GM19035 (cell line): ENCODE results near the gene ZNF669.

Experiments used
- ATAC-seq: cut with Tn5 transposase; IDR thresholded peaks from one replicate; pipeline ENCODE4 v1.9.1; 2021; ENCODE audit not compliant: unreplicated experiment

The ZNF669 gene

DNA sequence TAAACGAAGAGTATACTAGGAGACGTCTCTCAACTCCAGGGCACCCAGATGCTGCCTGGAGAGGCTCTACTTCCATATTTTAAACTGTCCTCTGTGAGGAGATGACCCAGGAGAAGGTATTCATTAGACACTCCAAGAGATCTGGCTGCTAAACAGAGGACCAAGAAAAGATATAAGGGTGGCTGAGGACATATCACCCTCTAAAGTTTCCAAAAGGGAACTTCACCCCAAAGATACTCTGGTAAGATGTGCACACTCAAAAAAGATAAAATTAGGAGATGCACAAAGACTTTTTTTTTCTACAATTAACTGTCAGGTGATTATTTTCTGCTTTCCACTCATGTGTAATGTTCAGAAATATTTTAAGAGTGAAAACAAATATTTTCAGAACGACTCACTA lies 26.9 kb downstream of the ZNF669 start:
- ATAC-seq: no peak

DNA sequence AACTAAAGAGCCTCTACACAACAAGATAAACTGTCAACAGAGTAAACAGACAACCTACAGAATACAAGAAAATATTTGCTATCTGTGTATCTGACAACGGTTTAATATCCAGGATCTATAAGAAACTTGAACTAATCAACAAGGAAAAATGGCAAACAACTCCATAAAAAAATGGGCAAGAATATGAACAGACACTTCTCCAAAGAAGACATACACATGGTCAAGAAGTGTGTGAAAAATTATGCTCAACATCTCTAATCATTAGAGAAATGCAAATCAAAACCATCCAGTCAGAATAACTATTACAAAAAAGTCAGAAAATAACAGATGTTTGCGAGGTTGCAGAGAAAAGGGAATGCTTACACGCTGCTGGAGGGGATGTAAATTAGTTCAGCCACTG lies 33.5 kb downstream of the ZNF669 start:
- ATAC-seq: no peak

DNA sequence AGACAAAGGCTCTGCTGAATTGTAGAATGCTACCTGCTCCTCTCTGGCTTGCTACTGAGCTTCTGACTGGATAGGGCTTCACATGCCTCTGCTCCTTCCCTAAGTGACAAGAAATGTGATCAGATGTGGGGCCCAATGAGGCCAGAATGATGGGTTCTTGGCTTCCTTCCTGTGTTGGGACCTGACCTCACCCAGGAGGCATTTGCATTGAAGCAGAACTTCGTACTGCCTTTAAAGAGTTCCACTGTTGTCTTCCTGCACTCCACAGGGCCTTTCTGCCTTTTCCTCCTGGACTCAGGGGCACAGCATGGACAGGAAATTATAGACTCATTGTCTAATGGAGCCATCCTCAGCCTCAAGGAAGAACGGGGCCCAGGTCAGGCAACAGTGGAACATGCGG lies 39.9 kb downstream of the ZNF669 start:
- no peak for ATAC-seq

DNA sequence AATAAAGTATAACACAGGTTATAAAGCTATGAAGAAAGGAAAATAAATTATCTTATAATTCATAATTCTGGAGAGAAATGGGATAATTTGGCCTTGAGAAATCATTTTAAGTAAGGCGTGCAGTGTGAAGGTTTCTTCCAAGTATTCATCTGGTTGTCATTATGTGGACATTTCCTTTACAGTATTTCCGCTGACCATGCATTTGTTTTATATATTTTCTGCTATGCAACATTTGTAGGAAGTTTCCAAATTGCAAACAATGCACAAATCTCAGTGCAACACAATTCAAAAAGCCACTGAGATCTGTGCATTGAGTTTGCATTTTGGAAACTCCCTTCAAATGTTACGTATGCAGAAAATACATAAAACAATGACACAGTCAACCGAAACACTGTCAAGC lies 43.4 kb downstream of the ZNF669 start:
- ATAC-seq: no peak

DNA sequence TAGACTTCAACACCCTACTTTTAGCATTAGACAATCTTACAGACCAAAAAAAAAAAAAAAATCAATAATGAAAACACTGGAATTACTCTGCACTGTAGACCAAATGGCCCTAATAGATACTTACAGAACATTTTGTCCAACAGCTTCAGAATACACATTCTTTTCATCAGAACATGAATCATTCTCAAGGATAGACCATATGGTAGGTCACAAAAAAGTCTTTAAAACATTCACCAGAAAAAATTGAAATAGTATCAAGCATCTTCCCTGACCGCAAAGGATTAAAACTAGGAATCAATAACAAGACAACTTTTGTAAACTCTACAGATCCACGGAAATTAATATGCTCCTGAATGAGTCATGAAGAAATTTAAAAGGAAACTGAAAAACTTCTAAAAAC lies 48.1 kb downstream of the ZNF669 start:
- ATAC-seq: no peak

DNA sequence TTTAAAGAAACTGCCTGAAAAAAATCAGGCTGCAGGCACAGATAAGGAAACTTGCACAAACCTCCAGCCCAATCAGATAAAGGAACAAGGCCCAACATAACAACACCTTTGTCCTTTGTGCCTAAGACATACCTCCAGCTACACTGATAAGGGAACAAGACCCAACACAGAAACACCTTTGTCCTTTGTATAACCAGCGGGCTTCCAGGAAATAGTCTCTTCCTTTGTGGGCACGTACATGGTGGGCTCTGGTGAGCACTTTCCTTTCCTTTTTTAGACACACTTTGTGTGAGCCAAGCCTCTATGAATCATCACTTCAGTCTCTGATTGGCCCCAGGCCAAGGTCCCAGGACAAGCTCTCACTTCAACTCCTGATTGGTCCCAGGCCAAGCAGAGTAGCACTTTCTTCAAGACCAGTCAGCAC lies 49.2 kb downstream of the ZNF669 start:
- ATAC-seq: no peak
